IMR-90 (cell line): Measurements from ENCODE around the gene TCF7L2. TPM values are rescaled to one million over a fixed set of nuclear protein-coding genes. Genes with fewer than 3 reads are reported as not detected.
A peak's percentile ranks its signal among the peaks of the same experiment; 100 is the strongest.

Source experiments
- ATAC-seq: fragments of 200-7000 bp; cut with Tn5 transposase; 2 replicates; pipeline ENCODE4 v1.9.1; 2020; ENCODE audit warnings: low read depth, mild to moderate bottlenecking, moderate library complexity
- BruUV-seq: library from RNA; stranded (reverse); fragments of 400-500 nt; replicated peaks from 2 replicates; lab custom pipeline; 2021; lab: Mats Ljungman, UMichigan
- CTCF ChIA-PET: fragments of 300-600 bp; formaldehyde crosslinking; extraction: SDS; loops from one replicate; lab custom pipeline; 2021; ENCODE audit warnings: antibody characterized with exemption; lab: Yijun Ruan, JAX
- POLR2A ChIA-PET: fragments of 300-600 bp; sonication (Branson Sonifier 250); formaldehyde crosslinking; loops from one replicate; lab custom pipeline; 2022; ENCODE audit warnings: antibody characterized with exemption; ENCODE audit not compliant: unreplicated experiment; lab: Charles Lee
- DNase-seq: peaks from one replicate; pipeline ENCODE4 v3.0.0; 2013
- H2AFZ ChIP-seq: replicated peaks from 2 replicates; pipeline ENCODE3; 2013; ENCODE audit warnings: low read length, mild to moderate bottlenecking; ENCODE audit not compliant: poor library complexity
- H2AK5ac ChIP-seq: 2 replicates; pipeline ENCODE4 v1.6.1; 2013; ENCODE audit warnings: low read depth, low read length, inconsistent platforms
- H2AK9ac ChIP-seq: replicated peaks from 2 replicates; pipeline ENCODE3; 2013; ENCODE audit warnings: mild to moderate bottlenecking, low read depth, low read length, moderate library complexity; ENCODE audit not compliant: poor library complexity
- H2BK120ac ChIP-seq: 2 replicates; pipeline ENCODE4 v1.6.1; 2013; ENCODE audit warnings: low read depth, low read length, inconsistent platforms
- H2BK15ac ChIP-seq: 3 replicates; pipeline ENCODE4 v1.6.1; 2013; ENCODE audit warnings: low read depth, low read length, inconsistent platforms
- H2BK20ac ChIP-seq: 2 replicates; pipeline ENCODE4 v1.6.1; 2013; ENCODE audit warnings: low read depth, mild to moderate bottlenecking, inconsistent platforms, low read length, moderate library complexity
- H2BK5ac ChIP-seq: 2 replicates; pipeline ENCODE4 v1.6.1; 2013; ENCODE audit warnings: mild to moderate bottlenecking, low read depth, low read length, inconsistent platforms; ENCODE audit not compliant: poor library complexity, severe bottlenecking
- H3K14ac ChIP-seq: replicated peaks from 2 replicates; pipeline ENCODE4 v1.6.1; 2013; ENCODE audit warnings: low read depth, low read length, inconsistent platforms
- H3K18ac ChIP-seq: 2 replicates; pipeline ENCODE4 v1.6.1; 2013; ENCODE audit warnings: low read depth, low read length, control low read depth
- H3K23ac ChIP-seq: 2 replicates; pipeline ENCODE4 v1.6.1; 2013; ENCODE audit warnings: low read depth, low read length, inconsistent platforms
- H3K27ac ChIP-seq: 2 replicates; pipeline ENCODE4 v1.5.1; 2013; ENCODE audit warnings: mild to moderate bottlenecking, control low read depth, low read length; ENCODE audit not compliant: insufficient read depth
- H3K27me3 ChIP-seq: 2 replicates; pipeline ENCODE4 v1.6.1; 2013; ENCODE audit warnings: low read length; ENCODE audit not compliant: control insufficient read depth, insufficient read depth
- H3K36me3 ChIP-seq: 2 replicates; pipeline ENCODE4 v1.6.1; 2013; ENCODE audit warnings: low read length, mixed read lengths; ENCODE audit not compliant: control insufficient read depth, insufficient read depth
- H3K4ac ChIP-seq: 2 replicates; pipeline ENCODE4 v1.6.1; 2013; ENCODE audit warnings: low read depth, low read length, inconsistent platforms
- H3K4me1 ChIP-seq: 2 replicates; pipeline ENCODE4 v1.6.1; 2013; ENCODE audit warnings: low read length, mixed read lengths; ENCODE audit not compliant: control insufficient read depth, insufficient read depth
- H3K4me2 ChIP-seq: 2 replicates; pipeline ENCODE4 v1.6.1; 2013; ENCODE audit warnings: low read depth, mild to moderate bottlenecking, control low read depth, low read length, moderate library complexity
- H3K4me3 ChIP-seq: 2 replicates; pipeline ENCODE4 v1.5.1; 2013; ENCODE audit warnings: low read depth, mild to moderate bottlenecking, control low read depth, low read length, moderate library complexity; ENCODE audit not compliant: insufficient read depth
- H3K56ac ChIP-seq: 2 replicates; pipeline ENCODE4 v1.6.1; 2013; ENCODE audit warnings: low read length, inconsistent platforms; ENCODE audit not compliant: insufficient read depth; ENCODE audit errors: extremely low read depth
- H3K79me1 ChIP-seq, 2 experiments: 2 replicates each; pipeline ENCODE4 v1.6.1; 2013; ENCODE audit warnings: low read length in 2 of 2, inconsistent platforms in 1 of 2, low read depth in 1 of 2
- H3K9ac ChIP-seq: 2 replicates; pipeline ENCODE4 v1.6.1; 2013; ENCODE audit warnings: low read depth, low read length, control low read depth
- H3K9me1 ChIP-seq: 2 replicates; pipeline ENCODE4 v1.6.1; 2013; ENCODE audit warnings: low read length, inconsistent platforms; ENCODE audit not compliant: insufficient read depth
- H3K9me3 ChIP-seq: 2 replicates; pipeline ENCODE4 v1.6.1; 2013; ENCODE audit warnings: low read length; ENCODE audit not compliant: control insufficient read depth, insufficient read depth
- H4K20me1 ChIP-seq: 2 replicates; pipeline ENCODE4 v1.6.1; 2013; ENCODE audit warnings: low read length, inconsistent platforms; ENCODE audit not compliant: insufficient read depth
- H4K5ac ChIP-seq: 2 replicates; pipeline ENCODE4 v1.6.1; 2013; ENCODE audit warnings: mild to moderate bottlenecking, low read depth, low read length, control low read depth
- H4K8ac ChIP-seq, 2 experiments: 2 replicates each; pipeline ENCODE4 v1.6.1; 2013; ENCODE audit warnings: low read depth in 2 of 2, low read length in 2 of 2, control low read depth in 1 of 2, inconsistent platforms in 1 of 2
- H4K91ac ChIP-seq: 2 replicates; pipeline ENCODE4 v1.6.1; 2013; ENCODE audit warnings: low read depth, low read length, inconsistent platforms; ENCODE audit not compliant: insufficient read depth
- BHLHE40 ChIP-seq: fragments of 150-350 bp; IDR thresholded peaks from 2 replicates; pipeline ENCODE4 v1.6.1; 2016; ENCODE audit warnings: mild to moderate bottlenecking, low read depth, low read length
- CHD1 ChIP-seq: IDR thresholded peaks from 2 replicates; pipeline ENCODE4 v1.6.1; 2012; ENCODE audit warnings: low read depth, low read length, improper control_type of control experiment
- CTCF ChIP-seq: conservative IDR thresholded peaks from 2 replicates; pipeline ENCODE4 v1.5.1; 2012; ENCODE audit warnings: mild to moderate bottlenecking, low read depth, low read length, improper control_type of control experiment
- ELK1 ChIP-seq: fragments of 150-350 bp; IDR thresholded peaks from 2 replicates; pipeline ENCODE4 v1.6.1; 2016; ENCODE audit warnings: low read depth, mild to moderate bottlenecking, low read length, moderate library complexity, borderline replicate concordance
- FOS ChIP-seq: fragments of 150-350 bp; IDR thresholded peaks from 2 replicates; pipeline ENCODE4 v1.6.1; 2016; ENCODE audit warnings: low read depth, low read length
- MAFK ChIP-seq: IDR thresholded peaks from 2 replicates; pipeline ENCODE4 v1.6.1; 2012; ENCODE audit warnings: low read depth, low read length, improper control_type of control experiment
- MAZ ChIP-seq: IDR thresholded peaks from 2 replicates; pipeline ENCODE4 v1.6.1; 2012; ENCODE audit warnings: low read depth, mild to moderate bottlenecking, low read length, improper control_type of control experiment, moderate library complexity, borderline replicate concordance
- MXI1 ChIP-seq: IDR thresholded peaks from 2 replicates; pipeline ENCODE4 v1.6.1; 2012; ENCODE audit warnings: low read depth, mild to moderate bottlenecking, low read length, moderate library complexity, borderline replicate concordance
- RAD21 ChIP-seq: IDR thresholded peaks from 2 replicates; pipeline ENCODE4 v1.6.1; 2012; ENCODE audit warnings: low read length, improper control_type of control experiment
- RCOR1 ChIP-seq: IDR thresholded peaks from 2 replicates; pipeline ENCODE4 v1.6.1; 2012; ENCODE audit warnings: mild to moderate bottlenecking, low read length, improper control_type of control experiment; ENCODE audit not compliant: insufficient replicate concordance
- RFX5 ChIP-seq: IDR thresholded peaks from 2 replicates; pipeline ENCODE4 v1.8.0; 2012; ENCODE audit warnings: low read depth, mild to moderate bottlenecking, low read length, moderate library complexity
- SMC3 ChIP-seq: fragments of 150-350 bp; IDR thresholded peaks from 2 replicates; pipeline ENCODE4 v1.6.1; 2016; ENCODE audit warnings: low read depth, mild to moderate bottlenecking, antibody characterized with exemption, low read length, moderate library complexity
- USF2 ChIP-seq: fragments of 150-350 bp; IDR thresholded peaks from 2 replicates; pipeline ENCODE4 v1.6.1; 2017; ENCODE audit warnings: mild to moderate bottlenecking, antibody characterized with exemption, low read length, low read depth
- WGBS, 2 experiments: methylation state at CpG; one replicate each; pipeline versions ENCODE4 v1.1.5 to v1.1.7; 2013; ENCODE audit warnings: missing lambda C conversion rate in 2 of 2; ENCODE audit not compliant: insufficient read length in 1 of 2; ENCODE audit errors: extremely low coverage in 2 of 2; 5-methylcytosine and 5-hydroxymethylcytosine counted together
- dilution Hi-C: fragments of 300-500 bp; cut with HindIII; formaldehyde crosslinking; loops from one replicate; pipeline ENCODE4 v1.14.3; 2018; ENCODE audit warnings: low sequenced_read_pairs; ENCODE audit not compliant: unreplicated experiment
- in situ Hi-C: fragments of 300-500 bp; cut with MboI; formaldehyde crosslinking; loops from 3 replicates; pipeline ENCODE4 v1.14.3; 2019; ENCODE audit warnings: low sequenced_read_pairs, inconsistent platforms, mixed read lengths
- intact Hi-C: fragments of 100-400 bp; cut with micrococcal nuclease; formaldehyde crosslinking; loops from 2 replicates; pipeline ENCODE4 v1.10.0; 2022
- polyA plus RNA-seq, 3 experiments: library from polyadenylated mRNA; depleted of rRNA; stranded (reverse); fragments of >200 nt; gene quantifications; 2 replicates each; pipeline ENCODE4 v1.2.3, GENCODE V29; 2012; ENCODE audit warnings: low replicate concordance in 1 of 3
- total RNA-seq: library from RNA; depleted of rRNA; stranded (reverse); fragments of >200 nt; gene quantifications from 2 replicates; pipeline ENCODE4 v1.2.3, GENCODE V29; 2012

The TCF7L2 gene
- total and polyA plus RNA-seq, 2 of the 4 experiments (the other 2 are of a cell fraction), result 1.3 to 12.2 TPM

GRCh38 chr10:113097036-113097435 is 147.0 kb downstream of the TCF7L2 start:
- CTCF ChIA-PET, result no interaction called here
- intact Hi-C loops, result no loop called here
- no CpG with 5 or more reads among the region's 6 CpGs for WGBS, 2 experiments

More at GRCh38 chr10:113097036-113097435, 147.0 kb downstream of the TCF7L2 start:
- no peaks in the 10 kb centered on the region for H3K9me3 ChIP-seq
- peaks cover 11% of the 10 kb centered on the region for H3K9me1 ChIP-seq
- ATAC-seq (no peak), DNase-seq (no peak)
- H4K8ac ChIP-seq, result no peak overlapping the region
- no peaks in the 10 kb centered on the region; the same call in 1 of the 2 replicates for H4K20me1 ChIP-seq
- H3K18ac ChIP-seq, result no peak overlapping the region
- H3K23ac ChIP-seq, result peak overlapping the region; percentile 78
- no peak overlapping the region for H3K14ac ChIP-seq
- H2AFZ ChIP-seq, result peak overlapping the region; percentile 18
- in situ Hi-C loops (no loop called here), dilution Hi-C loops (no loop called here)
- no peak overlapping the region for H3K56ac ChIP-seq
- H3K79me1 ChIP-seq, result peaks cover 24 to 54% of the 10 kb centered on the region in 2 experiments
- H2AK5ac ChIP-seq, result peak overlapping the region; percentile 53; the same call in 1 of the 2 replicates
- H2AK9ac ChIP-seq, result no peak overlapping the region
- no peak overlapping the region for H3K4me2 ChIP-seq
- no TSS peak for BruUV-seq
- H3K4me1 ChIP-seq, result peaks cover 14% of the 10 kb centered on the region
- H2BK5ac ChIP-seq, result no peak overlapping the region
- H3K27me3 ChIP-seq, result no peaks in the 10 kb centered on the region
- H3K36me3 ChIP-seq, result peaks cover 10% of the 10 kb centered on the region
- H2BK15ac ChIP-seq, result no peak overlapping the region
- peak overlapping the region; percentile 16; the same call in 1 of the 2 replicates for H4K5ac ChIP-seq
- H3K4ac ChIP-seq, result 0 out of 2 replicates have a peak overlapping the region, but pooled peaks have one; percentile 8
- TF ChIP-seq ELK1 (no peak), CTCF (no peak), USF2 (no peak), FOS (no peak), RCOR1 (no peak), CHD1 (no peak), MXI1 (no peak), BHLHE40 (no peak), RAD21 (no peak), RFX5 (no peak), MAFK (no peak), SMC3 (no peak), MAZ (no peak)
- no peak overlapping the region for H3K27ac ChIP-seq
- peak overlapping the region; percentile 26; the same call in 1 of the 2 replicates for H2BK120ac ChIP-seq
- 0 out of 2 replicates have a peak overlapping the region, but pooled peaks have one; percentile 1 for H4K91ac ChIP-seq
- no peak overlapping the region for H3K9ac ChIP-seq
- no peak overlapping the region for H2BK20ac ChIP-seq
- H3K4me3 ChIP-seq, result no peak overlapping the region
- POLR2A ChIA-PET, result no interaction called here
